HEK293 (cell line): ENCODE data around the gene GLCE.

ENCODE experiments used
- ATF2 ChIP-seq: fragments of 450-650 bp; formaldehyde crosslinking; IDR thresholded peaks from 2 replicates; pipeline ENCODE4 v1.5.1; 2016; ENCODE audit warnings: missing biosample characterization, missing genetic modification characterization, low read depth
- KLF8 ChIP-seq: fragments of 450-650 bp; formaldehyde crosslinking; IDR thresholded peaks from 2 replicates; pipeline ENCODE4 v1.5.1; 2016; ENCODE audit warnings: missing biosample characterization, missing genetic modification characterization
- PRDM1 ChIP-seq: fragments of 450-650 bp; formaldehyde crosslinking; IDR thresholded peaks from 2 replicates; pipeline ENCODE4; 2016; ENCODE audit warnings: missing biosample characterization, missing genetic modification characterization
- REST ChIP-seq: fragments of 450-650 bp; formaldehyde crosslinking; IDR thresholded peaks from 2 replicates; pipeline ENCODE4 v1.5.1; 2016; ENCODE audit warnings: missing biosample characterization, missing genetic modification characterization
- ZFP37 ChIP-seq: fragments of 450-650 bp; formaldehyde crosslinking; IDR thresholded peaks from 2 replicates; pipeline ENCODE4 v1.5.1; 2016; ENCODE audit warnings: missing biosample characterization, missing genetic modification characterization
- ZIC2 ChIP-seq: fragments of 450-650 bp; formaldehyde crosslinking; IDR thresholded peaks from 2 replicates; pipeline ENCODE4 v1.5.1; 2016; ENCODE audit warnings: missing biosample characterization, missing genetic modification characterization
- ZNF112 ChIP-seq: fragments of 450-650 bp; formaldehyde crosslinking; IDR thresholded peaks from 2 replicates; pipeline ENCODE4 v1.5.0; 2017; ENCODE audit warnings: missing biosample characterization, missing genetic modification characterization
- ZNF174 ChIP-seq: fragments of 450-650 bp; formaldehyde crosslinking; IDR thresholded peaks from 2 replicates; pipeline ENCODE4 v1.5.0; 2017; ENCODE audit warnings: missing biosample characterization, mild to moderate bottlenecking, missing genetic modification characterization
- ZNF223 ChIP-seq: fragments of 450-650 bp; formaldehyde crosslinking; IDR thresholded peaks from 2 replicates; pipeline ENCODE4 v1.5.1; 2016; ENCODE audit warnings: missing biosample characterization, missing genetic modification characterization
- ZNF324 ChIP-seq: fragments of 450-650 bp; formaldehyde crosslinking; IDR thresholded peaks from 2 replicates; pipeline ENCODE4 v1.5.1; 2016; ENCODE audit warnings: missing biosample characterization, missing genetic modification characterization
- ZNF48 ChIP-seq: fragments of 450-650 bp; formaldehyde crosslinking; IDR thresholded peaks from 2 replicates; pipeline ENCODE4 v1.5.1; 2016; ENCODE audit warnings: missing biosample characterization, missing genetic modification characterization
- ZNF521 ChIP-seq: fragments of 450-650 bp; formaldehyde crosslinking; IDR thresholded peaks from 2 replicates; pipeline ENCODE4 v1.5.1; 2017; ENCODE audit warnings: missing biosample characterization, mild to moderate bottlenecking, missing genetic modification characterization
- ZNF610 ChIP-seq: fragments of 450-650 bp; formaldehyde crosslinking; IDR thresholded peaks from 2 replicates; pipeline ENCODE4 v1.5.1; 2016; ENCODE audit warnings: missing biosample characterization, missing genetic modification characterization, borderline replicate concordance
- ZNF645 ChIP-seq: fragments of 450-650 bp; formaldehyde crosslinking; IDR thresholded peaks from 2 replicates; pipeline ENCODE4; 2016; ENCODE audit warnings: missing biosample characterization, missing genetic modification characterization
- ZNF707 ChIP-seq: fragments of 450-650 bp; formaldehyde crosslinking; IDR thresholded peaks from 2 replicates; pipeline ENCODE4 v1.5.1; 2016; ENCODE audit warnings: missing biosample characterization, missing genetic modification characterization
- ZNF747 ChIP-seq: fragments of 450-650 bp; formaldehyde crosslinking; IDR thresholded peaks from 2 replicates; pipeline ENCODE4 v1.5.1; 2016; ENCODE audit warnings: missing biosample characterization, missing genetic modification characterization
- ZNF76 ChIP-seq: fragments of 450-650 bp; formaldehyde crosslinking; IDR thresholded peaks from 2 replicates; pipeline ENCODE4; 2016; ENCODE audit warnings: low read depth, missing biosample characterization, missing genetic modification characterization, borderline replicate concordance
- TF ChIP-seq, protein P1 (sequence below): fragments of 450-650 bp; formaldehyde crosslinking; IDR thresholded peaks from 2 replicates; pipeline ENCODE4 v1.5.1; 2017; ENCODE audit warnings: missing biosample characterization, missing genetic modification characterization
- TF ChIP-seq, protein P2 (sequence below): fragments of 450-650 bp; formaldehyde crosslinking; IDR thresholded peaks from 2 replicates; pipeline ENCODE4 v1.5.1; 2016; ENCODE audit warnings: missing biosample characterization, missing genetic modification characterization
- TF ChIP-seq, protein P3 (sequence below): fragments of 450-650 bp; formaldehyde crosslinking; conservative IDR thresholded peaks from 2 replicates; pipeline ENCODE4 v1.5.1; 2016; ENCODE audit warnings: low read depth, missing biosample characterization, missing genetic modification characterization
- TF ChIP-seq, protein P4 (sequence below): fragments of 450-650 bp; formaldehyde crosslinking; IDR thresholded peaks from 2 replicates; pipeline ENCODE4 v1.5.1; 2016; ENCODE audit warnings: missing biosample characterization, missing genetic modification characterization

Gene GLCE

GRCh38 chr15:69143756-69144436 is 16.5 kb upstream of the GLCE start (continued):
- TF ChIP-seq PRDM1 (tag by site-specific recombination) (peak; percentile 82), ZNF76 (tag by site-specific recombination) (peak; percentile 82), ZNF324 (tag by site-specific recombination) (peak; percentile 92), ZNF112 (tag by site-specific recombination) (no peak), ZNF610 (tag by site-specific recombination) (peak; percentile 93), REST (no peak), ZFP37 (tag by site-specific recombination) (no peak), ZIC2 (tag by site-specific recombination) (peak; percentile 96), ATF2 (tag by site-specific recombination) (peak; percentile 91), ZNF174 (no peak), ZNF521 (tag by site-specific recombination) (no peak), ZNF48 (tag by site-specific recombination) (no peak), ZNF747 (tag by site-specific recombination) (no peak), ZNF707 (tag by site-specific recombination) (no peak), KLF8 (tag by site-specific recombination) (peak; percentile 64), ZNF223 (tag by site-specific recombination) (no peak), ZNF645 (tag by site-specific recombination) (peak; percentile 96)
- TF ChIP-seq, protein P1, sequence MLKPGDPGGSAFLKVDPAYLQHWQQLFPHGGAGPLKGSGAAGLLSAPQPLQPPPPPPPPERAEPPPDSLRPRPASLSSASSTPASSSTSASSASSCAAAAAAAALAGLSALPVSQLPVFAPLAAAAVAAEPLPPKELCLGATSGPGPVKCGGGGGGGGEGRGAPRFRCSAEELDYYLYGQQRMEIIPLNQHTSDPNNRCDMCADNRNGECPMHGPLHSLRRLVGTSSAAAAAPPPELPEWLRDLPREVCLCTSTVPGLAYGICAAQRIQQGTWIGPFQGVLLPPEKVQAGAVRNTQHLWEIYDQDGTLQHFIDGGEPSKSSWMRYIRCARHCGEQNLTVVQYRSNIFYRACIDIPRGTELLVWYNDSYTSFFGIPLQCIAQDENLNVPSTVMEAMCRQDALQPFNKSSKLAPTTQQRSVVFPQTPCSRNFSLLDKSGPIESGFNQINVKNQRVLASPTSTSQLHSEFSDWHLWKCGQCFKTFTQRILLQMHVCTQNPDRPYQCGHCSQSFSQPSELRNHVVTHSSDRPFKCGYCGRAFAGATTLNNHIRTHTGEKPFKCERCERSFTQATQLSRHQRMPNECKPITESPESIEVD, result peak; percentile 95
- TF ChIP-seq, protein P2, sequence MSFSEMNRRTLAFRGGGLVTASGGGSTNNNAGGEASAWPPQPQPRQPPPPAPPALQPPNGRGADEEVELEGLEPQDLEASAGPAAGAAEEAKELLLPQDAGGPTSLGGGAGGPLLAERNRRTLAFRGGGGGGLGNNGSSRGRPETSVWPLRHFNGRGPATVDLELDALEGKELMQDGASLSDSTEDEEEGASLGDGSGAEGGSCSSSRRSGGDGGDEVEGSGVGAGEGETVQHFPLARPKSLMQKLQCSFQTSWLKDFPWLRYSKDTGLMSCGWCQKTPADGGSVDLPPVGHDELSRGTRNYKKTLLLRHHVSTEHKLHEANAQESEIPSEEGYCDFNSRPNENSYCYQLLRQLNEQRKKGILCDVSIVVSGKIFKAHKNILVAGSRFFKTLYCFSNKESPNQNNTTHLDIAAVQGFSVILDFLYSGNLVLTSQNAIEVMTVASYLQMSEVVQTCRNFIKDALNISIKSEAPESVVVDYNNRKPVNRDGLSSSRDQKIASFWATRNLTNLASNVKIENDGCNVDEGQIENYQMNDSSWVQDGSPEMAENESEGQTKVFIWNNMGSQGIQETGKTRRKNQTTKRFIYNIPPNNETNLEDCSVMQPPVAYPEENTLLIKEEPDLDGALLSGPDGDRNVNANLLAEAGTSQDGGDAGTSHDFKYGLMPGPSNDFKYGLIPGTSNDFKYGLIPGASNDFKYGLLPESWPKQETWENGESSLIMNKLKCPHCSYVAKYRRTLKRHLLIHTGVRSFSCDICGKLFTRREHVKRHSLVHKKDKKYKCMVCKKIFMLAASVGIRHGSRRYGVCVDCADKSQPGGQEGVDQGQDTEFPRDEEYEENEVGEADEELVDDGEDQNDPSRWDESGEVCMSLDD (tag by site-specific recombination), result no peak
- TF ChIP-seq, protein P3, sequence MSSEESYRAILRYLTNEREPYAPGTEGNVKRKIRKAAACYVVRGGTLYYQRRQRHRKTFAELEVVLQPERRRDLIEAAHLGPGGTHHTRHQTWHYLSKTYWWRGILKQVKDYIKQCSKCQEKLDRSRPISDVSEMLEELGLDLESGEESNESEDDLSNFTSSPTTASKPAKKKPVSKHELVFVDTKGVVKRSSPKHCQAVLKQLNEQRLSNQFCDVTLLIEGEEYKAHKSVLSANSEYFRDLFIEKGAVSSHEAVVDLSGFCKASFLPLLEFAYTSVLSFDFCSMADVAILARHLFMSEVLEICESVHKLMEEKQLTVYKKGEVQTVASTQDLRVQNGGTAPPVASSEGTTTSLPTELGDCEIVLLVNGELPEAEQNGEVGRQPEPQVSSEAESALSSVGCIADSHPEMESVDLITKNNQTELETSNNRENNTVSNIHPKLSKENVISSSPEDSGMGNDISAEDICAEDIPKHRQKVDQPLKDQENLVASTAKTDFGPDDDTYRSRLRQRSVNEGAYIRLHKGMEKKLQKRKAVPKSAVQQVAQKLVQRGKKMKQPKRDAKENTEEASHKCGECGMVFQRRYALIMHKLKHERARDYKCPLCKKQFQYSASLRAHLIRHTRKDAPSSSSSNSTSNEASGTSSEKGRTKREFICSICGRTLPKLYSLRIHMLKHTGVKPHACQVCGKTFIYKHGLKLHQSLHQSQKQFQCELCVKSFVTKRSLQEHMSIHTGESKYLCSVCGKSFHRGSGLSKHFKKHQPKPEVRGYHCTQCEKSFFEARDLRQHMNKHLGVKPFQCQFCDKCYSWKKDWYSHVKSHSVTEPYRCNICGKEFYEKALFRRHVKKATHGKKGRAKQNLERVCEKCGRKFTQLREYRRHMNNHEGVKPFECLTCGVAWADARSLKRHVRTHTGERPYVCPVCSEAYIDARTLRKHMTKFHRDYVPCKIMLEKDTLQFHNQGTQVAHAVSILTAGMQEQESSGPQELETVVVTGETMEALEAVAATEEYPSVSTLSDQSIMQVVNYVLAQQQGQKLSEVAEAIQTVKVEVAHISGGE (tag by site-specific recombination), result no peak; the same call in 1 of the 2 replicates
- TF ChIP-seq, protein P4, sequence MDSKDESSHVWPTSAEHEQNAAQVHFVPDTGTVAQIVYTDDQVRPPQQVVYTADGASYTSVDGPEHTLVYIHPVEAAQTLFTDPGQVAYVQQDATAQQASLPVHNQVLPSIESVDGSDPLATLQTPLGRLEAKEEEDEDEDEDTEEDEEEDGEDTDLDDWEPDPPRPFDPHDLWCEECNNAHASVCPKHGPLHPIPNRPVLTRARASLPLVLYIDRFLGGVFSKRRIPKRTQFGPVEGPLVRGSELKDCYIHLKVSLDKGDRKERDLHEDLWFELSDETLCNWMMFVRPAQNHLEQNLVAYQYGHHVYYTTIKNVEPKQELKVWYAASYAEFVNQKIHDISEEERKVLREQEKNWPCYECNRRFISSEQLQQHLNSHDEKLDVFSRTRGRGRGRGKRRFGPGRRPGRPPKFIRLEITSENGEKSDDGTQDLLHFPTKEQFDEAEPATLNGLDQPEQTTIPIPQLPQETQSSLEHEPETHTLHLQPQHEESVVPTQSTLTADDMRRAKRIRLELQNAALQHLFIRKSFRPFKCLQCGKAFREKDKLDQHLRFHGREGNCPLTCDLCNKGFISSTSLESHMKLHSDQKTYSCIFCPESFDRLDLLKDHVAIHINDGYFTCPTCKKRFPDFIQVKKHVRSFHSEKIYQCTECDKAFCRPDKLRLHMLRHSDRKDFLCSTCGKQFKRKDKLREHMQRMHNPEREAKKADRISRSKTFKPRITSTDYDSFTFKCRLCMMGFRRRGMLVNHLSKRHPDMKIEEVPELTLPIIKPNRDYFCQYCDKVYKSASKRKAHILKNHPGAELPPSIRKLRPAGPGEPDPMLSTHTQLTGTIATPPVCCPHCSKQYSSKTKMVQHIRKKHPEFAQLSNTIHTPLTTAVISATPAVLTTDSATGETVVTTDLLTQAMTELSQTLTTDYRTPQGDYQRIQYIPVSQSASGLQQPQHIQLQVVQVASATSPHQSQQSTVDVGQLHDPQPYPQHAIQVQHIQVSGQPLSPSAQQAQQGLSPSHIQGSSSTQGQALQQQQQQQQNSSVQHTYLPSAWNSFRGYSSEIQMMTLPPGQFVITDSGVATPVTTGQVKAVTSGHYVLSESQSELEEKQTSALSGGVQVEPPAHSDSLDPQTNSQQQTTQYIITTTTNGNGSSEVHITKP (tag by site-specific recombination), result peak; percentile 52; the same call in 1 of the 2 replicates
